ENCODE results near the gene EDAR. TPM values are rescaled to one million over a fixed set of nuclear protein-coding genes. Genes with fewer than 3 reads are reported as not detected.

EDAR gene
- total and polyA plus RNA-seq, 10 of the 15 experiments (the other 5 are each of a cell fraction or from before 2014, with no cell fraction given): 0.04 TPM; not detected in 9

GRCh38 chr2:109031476-109032228 is 42.6 kb upstream of the EDAR start (continued):
- no peak for TF ChIP-seq SKIL (IDR thresholded peaks at IDR 0.05; ENCODE audit: low read depth, poor library complexity, severe bottlenecking)

- ChIA-PET POLR2A (interaction anchor here (0.8 kb wide), 1 partner anchor 98 kb away, joined by 3 read pairs; the partner anchor contains the start of gene SH3RF3), RAD21 (ENCODE audit: unreplicated experiment) (interaction anchor here (0.8 to 1.7 kb wide), 2 partner anchors 10 to 16 kb away, joined by 3 to 7 read pairs; no protein-coding TSS in a partner anchor), SMC1A (ENCODE audit: uncharacterized antibody, unreplicated experiment) (interaction anchor here (0.5 to 1.5 kb wide), 4 partner anchors 11 to 23 kb away, joined by 3 to 7 read pairs (median 5); no protein-coding TSS in a partner anchor), CTCF (interaction anchor here (1.3 kb wide), 1 partner anchor 23 kb away, joined by 3 read pairs; no protein-coding TSS in a partner anchor)
- H3K9me3 ChIP-seq (replicated peaks; ENCODE audit: control insufficient read depth, insufficient read depth, low read length): no peaks in the 10 kb centered on the region; the same call in 1 of the 3 replicates
- peak overlapping the region; percentile 78; the same call in 1 of the 2 replicates for H3K4me3 ChIP-seq
- H3K4me1 ChIP-seq (ENCODE audit: control insufficient read depth, insufficient read depth, low read length): peaks cover 6% of the 10 kb centered on the region
- in situ Hi-C loops (cut with MboI): no loop called here
- H3K36me3 ChIP-seq (ENCODE audit: control insufficient read depth in 2 of 2, insufficient read depth in 2 of 2, low read length in 1 of 2): no peaks in the 10 kb centered on the region
- 56% methylated on average over 14 of the region's 14 CpGs for WGBS (ENCODE audit: insufficient coverage, insufficient replicate concordance, low lambda C conversion rate, missing lambda C conversion rate)
- peak overlapping the region; percentile 38 for H3K4me2 ChIP-seq (ENCODE audit: control insufficient read depth, insufficient read depth)
- intact Hi-C loops (cut with micrococcal nuclease; ENCODE audit: unreplicated experiment): no loop called here
- no peaks in the 10 kb centered on the region for H3K27me3 ChIP-seq (replicated peaks in 1 of 2; ENCODE audit: control insufficient read depth in 2 of 2, insufficient read depth in 2 of 2, low read length in 1 of 2)
- FAIRE-seq: no peak
- no peaks in the 10 kb centered on the region for H4K20me1 ChIP-seq (ENCODE audit: control insufficient read depth, insufficient read depth)
- no TSS peak for BruUV-seq (replicated peaks)
- H3K27ac ChIP-seq (ENCODE audit: control insufficient read depth, insufficient read depth): no peak overlapping the region
- H2AFZ ChIP-seq (ENCODE audit: control insufficient read depth, low read depth, low read length): peak overlapping the region; percentile 84
- no peaks in the 10 kb centered on the region for H3K79me2 ChIP-seq (ENCODE audit: control insufficient read depth, insufficient read depth, low read length)
- ATAC-seq: no peak; the same call in 2 of the 3 replicates
- H3K9ac ChIP-seq (ENCODE audit: control insufficient read depth, insufficient read depth, low read length): peak overlapping the region; percentile 24; the same call in 1 of the 2 replicates
- no peak for DNase-seq (ENCODE audit: low read depth, low spot score)
- TF ChIP-seq NKRF (conservative IDR thresholded peaks at IDR 0.05) (no peak), HDAC2 (IDR thresholded peaks at IDR 0.05) (no peak), IKZF2 (IDR thresholded peaks at IDR 0.05) (no peak), NFXL1 (IDR thresholded peaks at IDR 0.05; ENCODE audit: borderline replicate concordance) (no peak), POLR2AphosphoS2 (IDR thresholded peaks at IDR 0.05; ENCODE audit: low read depth, low read length) (no peak), BCL11A (IDR thresholded peaks at IDR 0.05; ENCODE audit: low read depth, low read length) (no peak), BCLAF1 (IDR thresholded peaks at IDR 0.05) (no peak), SKIL (IDR thresholded peaks at IDR 0.05; ENCODE audit: low read depth, poor library complexity, severe bottlenecking) (no peak), ZNF622 (IDR thresholded peaks at IDR 0.05) (no peak), BACH1 (IDR thresholded peaks at IDR 0.05; ENCODE audit: borderline replicate concordance) (no peak), CREB1 (IDR thresholded peaks at IDR 0.05; ENCODE audit: low read depth) (no peak)
These were observed 42.0 kb upstream of the EDAR start for GRCh38 chr2:109030870-109031475.
